ENCODE results near the gene HIRA. TPM values are rescaled to one million over a fixed set of nuclear protein-coding genes. Genes with fewer than 3 reads are reported as not detected.
"Not testable (repeated sequence)": the region's sequence is repeated elsewhere in the genome, so short reads cannot be mapped to it uniquely, and the experiment has no call there.

HIRA gene
- total RNA-seq, 1 donor from 2014 or later: 14.7 TPM

DNA sequence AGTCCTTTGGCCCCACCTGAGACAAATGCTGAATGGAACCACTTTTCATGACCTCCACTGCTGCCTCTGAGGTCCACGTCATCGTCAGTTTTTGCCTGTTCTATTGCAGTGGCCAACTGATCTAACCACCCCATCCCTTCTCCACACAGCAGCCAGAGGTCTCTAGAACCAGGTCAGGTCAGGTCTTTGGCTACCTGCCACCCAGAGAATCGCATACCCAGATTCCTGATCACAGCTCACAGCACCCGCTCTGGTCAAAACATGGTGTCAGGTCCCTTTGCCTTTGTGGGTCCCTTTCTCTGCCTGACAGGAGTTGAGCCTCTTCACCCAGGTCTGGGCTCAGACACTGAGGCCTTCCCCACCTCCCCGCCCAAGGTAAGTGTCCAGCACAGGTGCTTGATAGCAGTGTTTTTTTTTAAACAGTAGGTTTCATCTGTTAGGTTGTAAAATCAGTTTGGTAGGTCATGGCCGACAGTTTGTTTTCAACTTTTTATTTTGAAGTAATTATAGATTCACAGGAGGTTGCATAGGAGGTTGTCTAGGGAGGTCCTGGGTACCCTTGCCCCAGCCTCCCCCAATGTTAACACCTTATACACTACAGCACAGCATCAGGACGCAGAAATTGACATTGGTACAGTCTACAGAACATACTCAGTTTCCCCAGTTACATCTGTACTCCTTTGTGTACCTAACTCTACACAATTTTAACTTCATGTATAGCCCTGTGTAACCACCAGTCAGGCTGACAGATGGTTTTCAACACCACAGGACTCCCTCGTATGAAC is 9.1 kb upstream of the HIRA start:
- no peak for DNase-seq (ENCODE audit: low read depth in 2 of 2)

DNA sequence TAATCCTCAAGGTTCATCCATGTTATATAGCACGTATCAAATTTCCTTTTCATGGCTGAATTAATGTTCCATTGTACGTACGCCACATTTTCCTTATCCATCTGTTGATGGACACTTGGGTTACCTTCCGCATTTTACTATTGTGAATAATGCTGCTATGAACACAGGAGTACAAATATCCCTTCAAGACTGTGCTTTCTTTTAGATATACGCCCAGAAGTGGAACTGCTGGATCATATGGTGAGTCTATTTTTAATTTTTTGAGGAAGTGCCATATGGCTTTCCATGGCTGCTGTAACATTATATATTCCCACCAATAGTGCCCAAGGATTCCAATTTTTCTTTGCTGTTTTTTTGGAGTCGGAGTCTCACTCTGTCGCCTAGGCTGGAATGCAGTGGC is 6.8 kb upstream of the HIRA start:
- DNase-seq (ENCODE audit: low read depth in 2 of 2): no peak

- not testable (repeated sequence) for DNase-seq (ENCODE audit: low read depth in 2 of 2)
Measured at GRCh38 chr22:19436444-19437161, 5.1 kb upstream of the HIRA start.

GRCh38 chr22:19434829-19435580 is 3.5 kb upstream of the HIRA start:
- no peak for DNase-seq (ENCODE audit: low read depth in 2 of 2)

DNA sequence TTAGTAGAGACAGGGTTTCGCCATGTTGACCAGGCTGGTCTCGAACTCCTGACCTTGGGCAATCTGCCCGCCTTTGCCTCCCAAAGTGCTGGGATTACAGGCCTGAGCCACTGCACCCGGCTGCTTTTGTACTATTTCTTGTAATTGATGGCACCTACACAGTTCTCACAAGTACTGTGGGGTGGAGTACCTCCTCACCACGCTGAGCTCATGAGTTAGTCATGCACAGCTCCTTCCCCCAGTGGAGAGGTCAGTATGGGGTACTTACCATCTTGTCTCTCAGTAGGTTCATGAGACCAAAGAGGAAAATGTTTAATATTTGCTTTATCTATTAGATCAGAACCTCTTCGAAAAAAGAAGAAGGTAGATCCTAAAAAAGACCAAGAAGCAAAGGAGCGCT is 2.9 kb upstream of the HIRA start:
- DNase-seq (ENCODE audit: low read depth in 2 of 2): no peak

DNA sequence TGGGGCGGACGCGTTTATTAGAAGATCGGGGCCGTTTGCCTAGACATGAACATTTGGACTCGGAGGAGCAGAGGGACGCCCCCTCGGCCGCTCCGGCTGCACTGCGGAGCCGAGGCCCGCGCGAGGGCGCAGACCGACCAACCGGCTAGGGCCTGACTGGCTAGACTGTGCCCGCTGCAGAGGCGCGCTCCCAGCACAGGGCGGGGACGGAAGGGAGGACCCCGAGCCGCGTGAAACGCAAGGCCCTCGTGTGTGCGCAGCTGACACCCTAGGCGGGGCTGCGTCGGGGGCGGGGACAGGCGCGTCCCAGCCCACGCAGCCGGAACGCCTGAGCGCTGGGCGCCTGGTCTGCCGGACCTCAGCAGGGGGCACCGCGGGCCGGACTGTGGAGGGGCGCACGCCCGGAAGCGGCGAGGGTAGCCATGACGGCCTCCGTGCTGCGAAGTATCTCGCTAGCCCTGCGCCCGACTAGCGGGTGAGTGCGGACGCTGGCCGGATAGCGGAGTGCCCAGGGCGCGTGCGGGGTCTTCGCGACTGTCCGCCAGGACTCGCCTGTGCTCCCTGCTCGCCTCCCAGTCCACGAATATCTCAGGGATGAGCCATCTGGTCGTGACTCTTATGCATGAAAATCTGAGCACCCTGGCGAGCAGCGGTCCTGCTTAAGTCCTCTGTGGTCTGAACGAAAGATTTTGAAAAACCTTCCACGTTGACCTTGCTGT is 759 bp upstream of the HIRA start, which contains the start of gene MRPL40:
Gene MRPL40 (plus strand): TSS at position 413 of the 719 bp plus-strand sequence. CDS start 10 bp downstream, at position 423.
- DNase-seq (ENCODE audit: low read depth in 2 of 2): peak; percentile 96 to 97

GRCh38 chr22:19430890-19431541 is 517 bp downstream of the HIRA start:
- DNase-seq (ENCODE audit: low read depth in 2 of 2): peak; percentile 27 to 39

GRCh38 chr22:19429950-19430889 is 1.3 kb downstream of the HIRA start:
- DNase-seq (ENCODE audit: low read depth in 2 of 2): peak; percentile 29 to 39

DNA sequence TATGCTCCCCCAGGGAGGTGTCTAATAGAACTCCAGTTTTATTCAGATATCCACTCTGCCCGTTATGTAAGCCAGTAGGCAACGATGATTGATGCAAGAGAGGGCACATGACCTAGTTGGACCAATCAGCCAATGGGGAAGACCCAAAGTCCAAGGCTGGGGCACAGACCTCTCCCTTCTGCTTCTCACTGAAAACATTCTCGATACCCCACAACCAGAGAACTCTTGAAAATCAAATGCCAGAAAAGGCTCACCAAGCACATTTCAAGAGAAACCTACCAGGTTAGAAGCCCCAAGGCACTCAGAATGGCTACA is 7.4 kb downstream of the HIRA start:
- DNase-seq (ENCODE audit: low read depth in 2 of 2): no peak

DNA sequence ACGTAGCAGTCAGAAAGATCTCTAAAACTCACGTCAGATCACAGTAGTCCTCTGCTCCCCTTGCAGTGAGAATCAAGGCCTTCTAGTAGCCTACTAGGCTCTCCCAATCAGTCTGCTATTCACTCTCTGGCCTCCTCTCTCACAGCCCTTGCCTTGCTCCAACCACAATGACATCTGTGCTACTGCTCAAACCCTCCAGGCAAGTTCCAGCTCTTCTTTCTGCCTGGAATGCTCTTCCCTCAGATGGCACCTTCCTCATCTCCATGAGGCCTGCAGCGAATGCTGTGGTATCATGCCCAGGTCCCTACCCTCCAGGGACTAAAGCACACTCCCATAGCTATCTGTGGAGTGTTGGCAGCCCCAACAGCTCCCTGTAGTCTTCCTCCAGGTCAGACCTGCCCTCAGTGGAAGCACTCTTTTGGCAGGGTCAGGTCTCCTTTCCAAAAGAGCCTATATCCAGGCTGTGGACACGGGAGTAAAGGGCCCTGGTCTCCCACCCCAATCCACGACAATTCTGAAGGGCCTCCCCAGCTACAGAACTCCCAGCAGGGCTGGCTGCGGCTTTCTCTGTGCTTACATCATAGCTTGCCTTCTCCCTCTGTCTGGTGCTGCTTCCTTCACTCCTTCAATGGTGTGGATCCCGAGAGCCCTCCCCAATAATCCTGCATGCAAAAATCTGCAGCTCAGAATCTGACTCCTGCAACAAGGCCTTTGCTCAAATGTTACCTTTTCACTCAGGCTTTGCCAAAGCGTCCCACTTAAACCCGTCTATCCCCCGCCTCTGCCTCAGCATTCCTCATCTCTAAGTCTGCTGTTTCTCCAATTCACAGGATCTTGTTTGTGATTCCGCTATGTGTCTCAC is 8.9 kb downstream of the HIRA start:
- no peak for DNase-seq (ENCODE audit: low read depth in 2 of 2)

GRCh38 chr22:19420321-19420720 is 11.2 kb downstream of the HIRA start:
- DNase-seq (ENCODE audit: low read depth in 2 of 2): no peak

- DNase-seq (ENCODE audit: low read depth in 2 of 2): peak; percentile 14 to 62
Measured at GRCh38 chr22:19419464-19420178, 11.9 kb downstream of the HIRA start.

GRCh38 chr22:19419086-19419463 is 12.5 kb downstream of the HIRA start:
- DNase-seq (ENCODE audit: low read depth in 2 of 2): no peak

DNA sequence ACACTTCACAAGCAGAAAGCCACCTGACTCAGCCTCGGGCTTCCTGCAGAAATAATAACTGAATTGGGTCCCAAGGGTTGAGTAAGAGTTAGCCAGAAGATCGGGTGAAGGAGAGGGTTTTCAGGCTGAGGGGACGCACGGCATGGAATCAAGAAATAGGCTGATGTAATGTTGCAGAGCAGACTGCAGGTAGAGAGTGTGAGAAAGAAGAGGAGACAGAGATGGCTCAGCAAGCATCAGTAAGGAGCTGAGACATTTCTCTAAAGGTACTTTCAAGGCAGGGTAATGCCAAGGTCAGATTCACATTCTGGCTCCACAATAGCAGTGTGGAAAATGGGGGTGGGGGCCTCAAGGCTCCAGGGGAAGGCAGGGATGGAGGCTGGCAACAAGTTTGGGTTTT is 18.6 kb downstream of the HIRA start:
- no peak for DNase-seq (ENCODE audit: low read depth in 2 of 2)

GRCh38 chr22:19412478-19412877 is 19.1 kb downstream of the HIRA start:
- DNase-seq (ENCODE audit: low read depth in 2 of 2): no peak

- no peak for DNase-seq (ENCODE audit: low read depth in 2 of 2)
Measured at GRCh38 chr22:19411690-19412045, 19.9 kb downstream of the HIRA start.

- DNase-seq (ENCODE audit: low read depth in 2 of 2): no peak
Measured at GRCh38 chr22:19410941-19411689, 20.4 kb downstream of the HIRA start.

Measured in lung microvascular endothelial cell (primary cell).